HepG2 (cell line): ENCODE measurements around the gene CNNM2. TPM values are rescaled to one million over a fixed set of nuclear protein-coding genes. Genes with fewer than 3 reads are reported as not detected.

Source experiments
- FOXA3 ChIP-seq: IDR thresholded peaks from 2 replicates; pipeline ENCODE4 v1.6.1; 2016; ENCODE audit warnings: missing genetic modification reagents, missing compliant biosample characterization
- GATAD2A ChIP-seq: IDR thresholded peaks from 2 replicates; pipeline ENCODE4 v1.6.1; 2016
- GTF2F1 ChIP-seq: fragments of 150-350 bp; IDR thresholded peaks from 2 replicates; pipeline ENCODE4 v1.6.1; 2014; ENCODE audit warnings: low read length
- HNF4G ChIP-seq, 2 experiments: sonication (generic) in 1 of 2; formaldehyde crosslinking in 1 of 2; IDR thresholded peaks; 2 replicates each; pipeline versions ENCODE4 v1.4.0 to v1.6.1; 2011 to 2020; ENCODE audit warnings: borderline replicate concordance in 2 of 2, low read depth in 2 of 2, mild to moderate bottlenecking in 2 of 2, low read length in 1 of 2, missing genetic modification reagents in 1 of 2, moderate library complexity in 1 of 2
- KDM1A ChIP-seq: IDR thresholded peaks from 2 replicates; pipeline ENCODE4 v1.6.1; 2016; ENCODE audit warnings: missing compliant biosample characterization
- KMT2B ChIP-seq: IDR thresholded peaks from 2 replicates; pipeline ENCODE4 v1.6.1; 2016; ENCODE audit warnings: missing genetic modification reagents, missing compliant biosample characterization
- NBN ChIP-seq: fragments of 450-650 bp; conservative IDR thresholded peaks from 2 replicates; pipeline ENCODE4 v1.6.1; 2017
- NR3C1 ChIP-seq: sonication (generic); formaldehyde crosslinking; IDR thresholded peaks from 2 replicates; pipeline ENCODE4 v1.4.0; 2020; ENCODE audit warnings: missing genetic modification reagents
- SP1 ChIP-seq, 2 experiments: fragments of 450-650 bp in 1 of 2; sonication (generic) in 1 of 2; formaldehyde crosslinking in 1 of 2; IDR thresholded peaks; 2 replicates each; pipeline versions ENCODE4 v1.4.0 to v1.6.1; 2016 to 2020; ENCODE audit warnings: missing genetic modification reagents in 1 of 2
- SP2 ChIP-seq: sonication (generic); formaldehyde crosslinking; IDR thresholded peaks from 2 replicates; pipeline ENCODE4 v1.5.1; 2020; ENCODE audit warnings: mild to moderate bottlenecking, missing genetic modification reagents
- TBX2 ChIP-seq: sonication (generic); formaldehyde crosslinking; IDR thresholded peaks from 2 replicates; pipeline ENCODE4 v1.5.0; 2020; ENCODE audit warnings: missing genetic modification reagents, mild to moderate bottlenecking, borderline replicate concordance
- ZFAT ChIP-seq: sonication (generic); formaldehyde crosslinking; conservative IDR thresholded peaks from 2 replicates; pipeline ENCODE4 v1.8.1; 2023; ENCODE audit warnings: missing genetic modification reagents, inconsistent platforms
- ZIK1 ChIP-seq: sonication (generic); formaldehyde crosslinking; IDR thresholded peaks from 2 replicates; pipeline ENCODE4 v1.5.0; 2020; ENCODE audit warnings: mild to moderate bottlenecking, low read depth, missing genetic modification reagents, borderline replicate concordance
- ZNF138 ChIP-seq: sonication (generic); formaldehyde crosslinking; IDR thresholded peaks from 2 replicates; pipeline ENCODE4 v1.5.0; 2020; ENCODE audit warnings: mild to moderate bottlenecking, low read depth, missing genetic modification reagents
- ZNF205 ChIP-seq: IDR thresholded peaks from 2 replicates; pipeline ENCODE4 v1.6.1; 2018; ENCODE audit warnings: missing biosample characterization, missing genetic modification reagents
- ZNF350 ChIP-seq: sonication (generic); formaldehyde crosslinking; IDR thresholded peaks from 2 replicates; pipeline ENCODE4 v1.4.0; 2020; ENCODE audit warnings: mild to moderate bottlenecking, low read depth, missing genetic modification reagents, borderline replicate concordance
- ZNF383 ChIP-seq: sonication (generic); formaldehyde crosslinking; IDR thresholded peaks from 2 replicates; pipeline ENCODE4 v1.4.0; 2020; ENCODE audit warnings: missing genetic modification reagents, mild to moderate bottlenecking, borderline replicate concordance
- ZNF629 ChIP-seq: sonication (generic); formaldehyde crosslinking; conservative IDR thresholded peaks from 2 replicates; pipeline ENCODE4 v1.5.0; 2020; ENCODE audit warnings: missing genetic modification reagents
- ZSCAN12 ChIP-seq: sonication (generic); formaldehyde crosslinking; IDR thresholded peaks from 2 replicates; pipeline ENCODE4 v1.9.0; 2021; ENCODE audit warnings: mild to moderate bottlenecking, missing genetic modification reagents
- polyA plus RNA-seq, 8 experiments: library from polyadenylated mRNA; depleted of rRNA in 3 of 8; stranded (reverse) in 7 of 8; unstranded in 1 of 8; fragments of >200 nt; fragmentation: Illumina TruSeq in 4 of 8; extraction: Trizol in 4 of 8; gene quantifications; 2 replicates each; pipeline versions ENCODE4 v1.2.1 to v1.2.3, GENCODE V29; 2011 to 2016; ENCODE audit warnings: low read depth in 4 of 8, missing spikeins in 1 of 8, mixed read lengths in 1 of 8; ENCODE audit not compliant: insufficient read depth in 1 of 8
- total RNA-seq, 5 experiments: library from RNA; depleted of rRNA; stranded (reverse); fragments of >200 nt; fragmentation: Illumina TruSeq; extraction: Trizol; gene quantifications; 2 replicates each; pipeline ENCODE4 v1.2.3, GENCODE V29; 2016; ENCODE audit warnings: low read depth in 1 of 5
- TF ChIP-seq, protein P1 (sequence below): IDR thresholded peaks from 2 replicates; pipeline ENCODE4 v1.6.1; 2016; ENCODE audit warnings: mild to moderate bottlenecking
- TF ChIP-seq, protein P2 (sequence below), 2 experiments: sonication (generic) in 1 of 2; formaldehyde crosslinking in 1 of 2; IDR thresholded peaks; 2 replicates each; pipeline versions ENCODE4 v1.6.1 to v1.9.0; 2014 to 2022; ENCODE audit warnings: antibody characterized with exemption in 1 of 2, borderline replicate concordance in 1 of 2, inconsistent platforms in 1 of 2, low read depth in 1 of 2, missing genetic modification reagents in 1 of 2
- TF ChIP-seq, protein P3 (sequence below): fragments of 450-650 bp; IDR thresholded peaks from 2 replicates; pipeline ENCODE4 v1.6.1; 2017; ENCODE audit warnings: mild to moderate bottlenecking

The CNNM2 gene
- total and polyA plus RNA-seq, 2 of the 13 experiments (the other 11 are each of a cell fraction or from before 2014, with no cell fraction given), result 7.1 to 9.0 TPM

DNA sequence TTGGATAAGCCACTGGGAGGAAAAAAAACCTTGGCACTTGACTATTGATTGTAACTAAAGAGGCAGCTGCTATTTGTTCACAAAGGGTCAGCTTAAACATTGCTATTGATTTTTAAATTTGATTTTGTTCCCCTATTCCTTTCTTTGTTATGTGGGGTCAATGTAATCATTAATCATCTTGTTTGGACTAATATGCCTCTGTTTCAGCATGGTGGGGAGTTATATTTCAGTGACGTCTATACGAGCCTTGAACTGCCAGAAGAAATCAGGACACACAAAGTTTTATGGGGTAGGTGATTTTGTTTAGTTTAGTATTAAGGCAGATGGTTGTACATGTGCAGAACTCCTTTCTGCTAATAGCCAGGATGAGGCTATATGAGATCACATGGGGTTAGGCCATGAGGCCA is 41.3 kb upstream of the CNNM2 start (continued):
- TF ChIP-seq ZSCAN12 (CRISPR knock-in tag), result no peak
- no peak for TF ChIP-seq ZNF350 (CRISPR knock-in tag)
- no peak for TF ChIP-seq ZFAT (CRISPR knock-in tag)
- TF ChIP-seq, protein P1, sequence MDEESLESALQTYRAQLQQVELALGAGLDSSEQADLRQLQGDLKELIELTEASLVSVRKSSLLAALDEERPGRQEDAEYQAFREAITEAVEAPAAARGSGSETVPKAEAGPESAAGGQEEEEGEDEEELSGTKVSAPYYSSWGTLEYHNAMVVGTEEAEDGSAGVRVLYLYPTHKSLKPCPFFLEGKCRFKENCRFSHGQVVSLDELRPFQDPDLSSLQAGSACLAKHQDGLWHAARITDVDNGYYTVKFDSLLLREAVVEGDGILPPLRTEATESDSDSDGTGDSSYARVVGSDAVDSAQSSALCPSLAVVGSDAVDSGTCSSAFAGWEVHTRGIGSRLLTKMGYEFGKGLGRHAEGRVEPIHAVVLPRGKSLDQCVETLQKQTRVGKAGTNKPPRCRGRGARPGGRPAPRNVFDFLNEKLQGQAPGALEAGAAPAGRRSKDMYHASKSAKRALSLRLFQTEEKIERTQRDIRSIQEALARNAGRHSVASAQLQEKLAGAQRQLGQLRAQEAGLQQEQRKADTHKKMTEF (CRISPR knock-in tag), result no peak
- TF ChIP-seq ZNF205 (CRISPR knock-in tag), result no peak
- no peak for TF ChIP-seq ZNF383
- TF ChIP-seq, protein P2, sequence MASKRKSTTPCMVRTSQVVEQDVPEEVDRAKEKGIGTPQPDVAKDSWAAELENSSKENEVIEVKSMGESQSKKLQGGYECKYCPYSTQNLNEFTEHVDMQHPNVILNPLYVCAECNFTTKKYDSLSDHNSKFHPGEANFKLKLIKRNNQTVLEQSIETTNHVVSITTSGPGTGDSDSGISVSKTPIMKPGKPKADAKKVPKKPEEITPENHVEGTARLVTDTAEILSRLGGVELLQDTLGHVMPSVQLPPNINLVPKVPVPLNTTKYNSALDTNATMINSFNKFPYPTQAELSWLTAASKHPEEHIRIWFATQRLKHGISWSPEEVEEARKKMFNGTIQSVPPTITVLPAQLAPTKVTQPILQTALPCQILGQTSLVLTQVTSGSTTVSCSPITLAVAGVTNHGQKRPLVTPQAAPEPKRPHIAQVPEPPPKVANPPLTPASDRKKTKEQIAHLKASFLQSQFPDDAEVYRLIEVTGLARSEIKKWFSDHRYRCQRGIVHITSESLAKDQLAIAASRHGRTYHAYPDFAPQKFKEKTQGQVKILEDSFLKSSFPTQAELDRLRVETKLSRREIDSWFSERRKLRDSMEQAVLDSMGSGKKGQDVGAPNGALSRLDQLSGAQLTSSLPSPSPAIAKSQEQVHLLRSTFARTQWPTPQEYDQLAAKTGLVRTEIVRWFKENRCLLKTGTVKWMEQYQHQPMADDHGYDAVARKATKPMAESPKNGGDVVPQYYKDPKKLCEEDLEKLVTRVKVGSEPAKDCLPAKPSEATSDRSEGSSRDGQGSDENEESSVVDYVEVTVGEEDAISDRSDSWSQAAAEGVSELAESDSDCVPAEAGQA (IDR thresholded peaks at IDR 0.05; ENCODE audit: low read depth), result no peak
- TF ChIP-seq, protein P2 (CRISPR knock-in tag; IDR thresholded peaks at IDR 0.05; ENCODE audit: borderline replicate concordance), result no peak
- no peak for TF ChIP-seq GTF2F1
- TF ChIP-seq NR3C1 (CRISPR knock-in tag), result no peak
- peak; percentile 39; the same call in 1 of the 2 replicates for TF ChIP-seq FOXA3
- TF ChIP-seq SP1 (IDR thresholded peaks at IDR 0.05), result no peak
- TF ChIP-seq SP1 (CRISPR knock-in tag; IDR thresholded peaks at IDR 0.05), result no peak
- 0 out of 2 replicates have a peak, but pooled peaks have one; percentile 21 for TF ChIP-seq HNF4G (IDR thresholded peaks at IDR 0.05; ENCODE audit: borderline replicate concordance, low read depth, low read length)
- TF ChIP-seq HNF4G (CRISPR knock-in tag; IDR thresholded peaks at IDR 0.05; ENCODE audit: borderline replicate concordance, low read depth), result no peak
- TF ChIP-seq GATAD2A (CRISPR knock-in tag), result peak; percentile 73
- TF ChIP-seq NBN, result no peak
- no peak for TF ChIP-seq SP2 (CRISPR knock-in tag)
- TF ChIP-seq ZIK1 (CRISPR knock-in tag), result no peak
- no peak for TF ChIP-seq KDM1A (CRISPR knock-in tag)
- no peak for TF ChIP-seq KMT2B (CRISPR knock-in tag)
- TF ChIP-seq, protein P3, sequence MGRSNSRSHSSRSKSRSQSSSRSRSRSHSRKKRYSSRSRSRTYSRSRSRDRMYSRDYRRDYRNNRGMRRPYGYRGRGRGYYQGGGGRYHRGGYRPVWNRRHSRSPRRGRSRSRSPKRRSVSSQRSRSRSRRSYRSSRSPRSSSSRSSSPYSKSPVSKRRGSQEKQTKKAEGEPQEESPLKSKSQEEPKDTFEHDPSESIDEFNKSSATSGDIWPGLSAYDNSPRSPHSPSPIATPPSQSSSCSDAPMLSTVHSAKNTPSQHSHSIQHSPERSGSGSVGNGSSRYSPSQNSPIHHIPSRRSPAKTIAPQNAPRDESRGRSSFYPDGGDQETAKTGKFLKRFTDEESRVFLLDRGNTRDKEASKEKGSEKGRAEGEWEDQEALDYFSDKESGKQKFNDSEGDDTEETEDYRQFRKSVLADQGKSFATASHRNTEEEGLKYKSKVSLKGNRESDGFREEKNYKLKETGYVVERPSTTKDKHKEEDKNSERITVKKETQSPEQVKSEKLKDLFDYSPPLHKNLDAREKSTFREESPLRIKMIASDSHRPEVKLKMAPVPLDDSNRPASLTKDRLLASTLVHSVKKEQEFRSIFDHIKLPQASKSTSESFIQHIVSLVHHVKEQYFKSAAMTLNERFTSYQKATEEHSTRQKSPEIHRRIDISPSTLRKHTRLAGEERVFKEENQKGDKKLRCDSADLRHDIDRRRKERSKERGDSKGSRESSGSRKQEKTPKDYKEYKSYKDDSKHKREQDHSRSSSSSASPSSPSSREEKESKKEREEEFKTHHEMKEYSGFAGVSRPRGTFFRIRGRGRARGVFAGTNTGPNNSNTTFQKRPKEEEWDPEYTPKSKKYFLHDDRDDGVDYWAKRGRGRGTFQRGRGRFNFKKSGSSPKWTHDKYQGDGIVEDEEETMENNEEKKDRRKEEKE, result no peak
- TF ChIP-seq ZNF629 (CRISPR knock-in tag), result no peak
- TF ChIP-seq ZNF138 (CRISPR knock-in tag), result no peak
- TF ChIP-seq TBX2 (CRISPR knock-in tag), result no peak
